ENCODE data around the gene MEIS2.

Gene MEIS2

DNA sequence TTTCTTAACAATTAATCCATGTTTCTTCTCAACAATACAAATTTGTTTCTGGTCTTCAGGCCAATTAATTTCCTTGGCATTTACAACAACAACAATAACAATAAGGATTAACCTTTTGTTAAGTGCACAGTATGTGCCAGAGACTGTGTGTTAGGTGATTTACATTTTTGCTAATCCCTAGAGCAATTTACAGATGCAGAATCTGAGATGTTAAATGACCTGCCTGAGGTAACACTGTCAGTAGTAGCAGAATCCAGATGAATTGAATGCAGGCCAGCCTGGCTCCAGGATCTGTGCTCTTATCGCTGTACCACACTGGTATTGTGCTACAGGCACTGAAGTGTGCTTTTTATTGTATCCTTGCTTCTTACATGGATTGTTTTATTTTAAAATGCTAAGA is 122.2 kb downstream of the MEIS2 start:
- CTCF ChIA-PET, result no interaction called here
- POLR2A ChIA-PET, result no interaction called here
- no peak for DNase-seq (ENCODE audit: extremely low spot score)
- TF ChIP-seq, protein P1, sequence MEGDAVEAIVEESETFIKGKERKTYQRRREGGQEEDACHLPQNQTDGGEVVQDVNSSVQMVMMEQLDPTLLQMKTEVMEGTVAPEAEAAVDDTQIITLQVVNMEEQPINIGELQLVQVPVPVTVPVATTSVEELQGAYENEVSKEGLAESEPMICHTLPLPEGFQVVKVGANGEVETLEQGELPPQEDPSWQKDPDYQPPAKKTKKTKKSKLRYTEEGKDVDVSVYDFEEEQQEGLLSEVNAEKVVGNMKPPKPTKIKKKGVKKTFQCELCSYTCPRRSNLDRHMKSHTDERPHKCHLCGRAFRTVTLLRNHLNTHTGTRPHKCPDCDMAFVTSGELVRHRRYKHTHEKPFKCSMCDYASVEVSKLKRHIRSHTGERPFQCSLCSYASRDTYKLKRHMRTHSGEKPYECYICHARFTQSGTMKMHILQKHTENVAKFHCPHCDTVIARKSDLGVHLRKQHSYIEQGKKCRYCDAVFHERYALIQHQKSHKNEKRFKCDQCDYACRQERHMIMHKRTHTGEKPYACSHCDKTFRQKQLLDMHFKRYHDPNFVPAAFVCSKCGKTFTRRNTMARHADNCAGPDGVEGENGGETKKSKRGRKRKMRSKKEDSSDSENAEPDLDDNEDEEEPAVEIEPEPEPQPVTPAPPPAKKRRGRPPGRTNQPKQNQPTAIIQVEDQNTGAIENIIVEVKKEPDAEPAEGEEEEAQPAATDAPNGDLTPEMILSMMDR (IDR thresholded peaks at IDR 0.05; ENCODE audit: control extremely low read depth, extremely low read depth, low read depth, missing control alignments), result no peak

- TF ChIP-seq, protein P1 (IDR thresholded peaks at IDR 0.05; ENCODE audit: control extremely low read depth, extremely low read depth, low read depth, missing control alignments), result no peak
- ChIA-PET POLR2A (no interaction called here), CTCF (no interaction called here)
- no peak for DNase-seq (ENCODE audit: extremely low spot score)
Measured at GRCh38 chr15:36977659-36978058, 122.7 kb downstream of the MEIS2 start.

DNA sequence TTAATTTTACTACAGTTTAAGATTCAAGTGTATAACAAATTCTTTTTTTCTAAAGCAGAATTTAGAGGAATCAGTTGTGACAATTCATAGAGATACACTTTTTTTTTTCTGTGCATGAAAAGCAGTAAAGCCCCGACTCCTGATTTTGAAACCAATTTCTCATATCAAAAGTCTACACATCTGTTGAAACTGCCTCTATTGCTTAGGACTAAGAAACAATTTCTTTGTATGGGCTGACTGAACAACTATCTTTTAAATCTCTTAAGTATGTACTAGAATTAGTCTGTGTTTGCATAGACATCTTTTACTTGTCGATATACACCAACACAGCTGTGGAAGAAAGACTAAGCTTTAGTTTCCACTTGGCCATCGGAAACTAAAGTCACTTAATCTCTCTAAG is 127.6 kb downstream of the MEIS2 start:
- POLR2A ChIA-PET, result no interaction called here
- no peak for DNase-seq (ENCODE audit: extremely low spot score)
- TF ChIP-seq, protein P1 (IDR thresholded peaks at IDR 0.05; ENCODE audit: control extremely low read depth, extremely low read depth, low read depth, missing control alignments), result no peak
- CTCF ChIA-PET, result no interaction called here

- CTCF ChIA-PET, result no interaction called here
- TF ChIP-seq, protein P1 (IDR thresholded peaks at IDR 0.05; ENCODE audit: control extremely low read depth, extremely low read depth, low read depth, missing control alignments), result no peak
- POLR2A ChIA-PET, result no interaction called here
- no peak for DNase-seq (ENCODE audit: extremely low spot score)
Measured at GRCh38 chr15:36970522-36970921, 129.8 kb downstream of the MEIS2 start.

DNA sequence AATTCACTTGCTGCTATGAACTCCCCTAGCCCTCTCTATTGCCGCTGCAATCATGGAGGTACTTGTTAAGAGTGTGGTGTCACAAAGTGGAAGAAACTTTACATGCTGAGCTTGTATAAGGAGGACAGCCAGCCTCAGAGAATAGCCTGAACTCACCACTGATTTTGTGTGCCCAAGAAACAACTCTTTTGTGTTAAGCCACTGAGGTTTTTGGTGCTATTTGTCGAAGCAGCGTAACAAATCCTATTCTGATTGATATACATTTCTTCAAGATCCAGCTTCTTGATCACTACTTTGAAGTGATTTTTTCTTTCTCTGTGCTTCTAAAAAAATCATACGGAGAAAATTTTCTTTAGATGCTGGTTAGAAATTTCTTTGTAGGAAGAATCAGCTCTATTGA is 132.4 kb downstream of the MEIS2 start:
- TF ChIP-seq, protein P1 (IDR thresholded peaks at IDR 0.05; ENCODE audit: control extremely low read depth, extremely low read depth, low read depth, missing control alignments), result no peak
- DNase-seq (ENCODE audit: extremely low spot score), result no peak
- ChIA-PET CTCF (interaction anchor here (1.1 to 2.5 kb wide), 3 partner anchors 8 to 126 kb away, joined by 3 to 9 read pairs (median 4); no protein-coding TSS in a partner anchor), POLR2A (no interaction called here)

DNA sequence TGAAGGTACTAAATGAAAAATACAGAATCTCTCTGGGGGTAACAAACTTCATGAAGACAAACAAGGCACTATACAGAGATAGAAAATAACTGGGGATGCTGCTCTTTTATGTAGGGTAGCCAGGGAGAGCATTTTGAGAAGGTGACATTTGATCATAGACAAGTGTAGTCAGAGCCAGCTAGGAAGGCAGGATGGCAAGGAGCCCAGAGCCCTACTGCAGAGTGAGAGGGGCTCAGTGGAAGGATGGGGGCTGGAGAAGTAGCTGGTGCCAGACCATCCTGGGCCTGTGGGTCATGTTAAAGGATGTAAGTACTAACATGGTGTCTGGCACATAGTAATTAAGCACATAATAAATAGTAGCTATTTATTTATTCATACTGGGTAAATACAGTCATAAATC is 133.6 kb downstream of the MEIS2 start:
- POLR2A ChIA-PET, result no interaction called here

More for the DNA sequence above, 133.6 kb downstream of the MEIS2 start:
- TF ChIP-seq, protein P1 (IDR thresholded peaks at IDR 0.05; ENCODE audit: control extremely low read depth, extremely low read depth, low read depth, missing control alignments), result no peak
- no peak for DNase-seq (ENCODE audit: extremely low spot score)
- CTCF ChIA-PET, result interaction anchor here (1.1 to 1.4 kb wide), 2 partner anchors 23 to 127 kb away, joined by 3 to 4 read pairs; no protein-coding TSS in a partner anchor

All from GM10248 (cell line).